GM12878 (cell line): ENCODE results near the gene PCIF1. TPM values are rescaled to one million over a fixed set of nuclear protein-coding genes. Genes with fewer than 3 reads are reported as not detected.
"Not testable (repeated sequence)": the region's sequence is repeated elsewhere in the genome, so short reads cannot be mapped to it uniquely, and the experiment has no call there.

Source experiments
- ATAC-seq: fragments of 200-7000 bp; cut with Tn5 transposase; 3 replicates; pipeline ENCODE4 v1.9.1; 2020; ENCODE audit warnings: mild to moderate bottlenecking, moderate library complexity
- BruUV-seq: library from RNA; stranded (reverse); fragments of 400-500 nt; replicated peaks from 2 replicates; lab custom pipeline; 2021; lab: Mats Ljungman, UMichigan
- CTCF ChIA-PET: fragments of 300-600 bp; sonication (Branson Sonifier 250); formaldehyde crosslinking; extraction: SDS; loops from one replicate; lab custom pipeline; 2021; ENCODE audit warnings: inconsistent platforms; lab: Yijun Ruan, JAX
- POLR2A ChIA-PET: fragments of 350-600 bp; formaldehyde crosslinking; extraction: SDS; loops from one replicate; lab custom pipeline; 2021; ENCODE audit warnings: inconsistent platforms; lab: Charles Lee
- RAD21 ChIA-PET: fragments of 300-600 bp; sonication (Branson Sonifier 250); formaldehyde crosslinking; loops from one replicate; lab custom pipeline; 2023; ENCODE audit warnings: antibody characterized with exemption; ENCODE audit not compliant: unreplicated experiment; lab: Charles Lee
- SMC1A ChIA-PET: fragments of 300-600 bp; sonication (Branson Sonifier 250); formaldehyde crosslinking; loops from one replicate; lab custom pipeline; 2023; ENCODE audit not compliant: unreplicated experiment, uncharacterized antibody; lab: Charles Lee
- DNase-seq: peaks from one replicate; pipeline ENCODE4 v3.0.0-alpha.2; 2011; ENCODE audit warnings: low read depth, low spot score
- FAIRE-seq: peaks from 3 replicates; lab custom pipeline; 2011; peaks lifted over from hg19 to GRCh38; lab: Jason Lieb, UNC
- H2AFZ ChIP-seq: 2 replicates; pipeline ENCODE4 v1.6.0; 2011; ENCODE audit warnings: low read depth, low read length, control low read depth; ENCODE audit not compliant: control insufficient read depth
- H3K27ac ChIP-seq: 2 replicates; pipeline ENCODE4 v1.5.1; 2011; ENCODE audit warnings: control low read depth; ENCODE audit not compliant: control insufficient read depth, insufficient read depth
- H3K27me3 ChIP-seq, 2 experiments: replicated peaks in 1 of 2; 2 replicates each; pipeline versions ENCODE4 v1.6.0 to v1.6.1; 2011; ENCODE audit warnings: low read length in 1 of 2; ENCODE audit not compliant: control insufficient read depth in 2 of 2, insufficient read depth in 2 of 2
- H3K36me3 ChIP-seq, 2 experiments: 2 replicates each; pipeline ENCODE4 v1.5.1; 2011; ENCODE audit warnings: low read length in 1 of 2; ENCODE audit not compliant: control insufficient read depth in 2 of 2, insufficient read depth in 2 of 2
- H3K4me1 ChIP-seq: 2 replicates; pipeline ENCODE4 v1.6.1; 2011; ENCODE audit warnings: mild to moderate bottlenecking, low read length, moderate library complexity, mixed read lengths; ENCODE audit not compliant: control insufficient read depth, insufficient read depth
- H3K4me2 ChIP-seq: 2 replicates; pipeline ENCODE4 v1.6.0; 2011; ENCODE audit warnings: control low read depth; ENCODE audit not compliant: control insufficient read depth, insufficient read depth
- H3K4me3 ChIP-seq: fragments of 200-600 bp; sonication (generic); 2 replicates; pipeline ENCODE4 v1.5.1; 2016
- H3K79me2 ChIP-seq: 2 replicates; pipeline ENCODE4 v1.6.0; 2011; ENCODE audit warnings: low read length; ENCODE audit not compliant: control insufficient read depth, insufficient read depth
- H3K9ac ChIP-seq: 2 replicates; pipeline ENCODE4 v1.8.0; 2011; ENCODE audit warnings: low read length, control low read depth, mixed read lengths; ENCODE audit not compliant: control insufficient read depth, insufficient read depth
- H3K9me3 ChIP-seq: replicated peaks from 3 replicates; pipeline ENCODE4 v1.5.1; 2011; ENCODE audit warnings: mild to moderate bottlenecking, low read length; ENCODE audit not compliant: control insufficient read depth, insufficient read depth
- H4K20me1 ChIP-seq: 2 replicates; pipeline ENCODE4 v1.6.0; 2011; ENCODE audit not compliant: control insufficient read depth, insufficient read depth
- BCL11A ChIP-seq: IDR thresholded peaks from 2 replicates; pipeline ENCODE4 v1.6.1; 2011; ENCODE audit warnings: low read depth, low read length
- CHD1 ChIP-seq: IDR thresholded peaks from 2 replicates; pipeline ENCODE4 v1.6.1; 2012; ENCODE audit warnings: low read depth, low read length, improper control_type of control experiment
- CTCF ChIP-seq, 3 experiments: IDR thresholded peaks in 2 of 3; conservative IDR thresholded peaks in 1 of 3; 2 replicates each; pipeline ENCODE4 v1.5.1; 2011; ENCODE audit warnings: low read depth in 3 of 3, low read length in 3 of 3, mild to moderate bottlenecking in 3 of 3, control low read depth in 2 of 3, moderate library complexity in 2 of 3, inconsistent platforms in 1 of 3, mixed read lengths in 1 of 3; ENCODE audit not compliant: control insufficient read depth in 2 of 3, insufficient read depth in 1 of 3; ENCODE audit errors: extremely low read depth in 1 of 3
- RAD21 ChIP-seq: IDR thresholded peaks from 2 replicates; pipeline ENCODE4 v1.6.1; 2011; ENCODE audit warnings: mild to moderate bottlenecking, low read depth, low read length, moderate library complexity; ENCODE audit not compliant: insufficient read depth
- RB1 ChIP-seq: fragments of 450-650 bp; formaldehyde crosslinking; IDR thresholded peaks from 2 replicates; pipeline ENCODE4 v1.6.1; 2017; ENCODE audit warnings: mild to moderate bottlenecking, borderline replicate concordance
- SMAD5 ChIP-seq: IDR thresholded peaks from 2 replicates; pipeline ENCODE4 v1.6.1; 2016; ENCODE audit warnings: antibody characterized with exemption, low read depth
- SMC3 ChIP-seq: IDR thresholded peaks from 2 replicates; pipeline ENCODE4 v1.6.1; 2011; ENCODE audit warnings: low read length, improper control_type of control experiment, borderline replicate concordance
- WGBS: methylation state at CpG from one replicate; pipeline ENCODE4 v1.1.6; 2016; ENCODE audit warnings: low lambda C conversion rate; ENCODE audit not compliant: insufficient replicate concordance, insufficient coverage; ENCODE audit errors: missing lambda C conversion rate; 5-methylcytosine and 5-hydroxymethylcytosine counted together
- in situ Hi-C: fragments of 300-500 bp; cut with MboI; formaldehyde crosslinking; loops from 9 replicates; pipeline ENCODE4 v1.14.3; 2018; ENCODE audit warnings: mixed read lengths
- intact Hi-C: fragments of 100-400 bp; cut with micrococcal nuclease; formaldehyde crosslinking; loops from one replicate; pipeline ENCODE4 v1.14.2; 2022; ENCODE audit not compliant: unreplicated experiment
- polyA plus RNA-seq, 11 experiments: library from polyadenylated mRNA; depleted of rRNA in 4 of 11; unstranded in 6 of 11; stranded (reverse) in 5 of 11; fragments of >200 nt; fragmentation: Nextera tagmentation in 4 of 11; fragmentation: Illumina TruSeq in 1 of 11; extraction: Ambion mirVana in 4 of 11; extraction: Trizol in 1 of 11; gene quantifications; 1 replicate in 1 of 11; 2 replicates in 10 of 11; pipeline versions ENCODE4 v1.2.1 to v1.2.3, GENCODE V29; 2011 to 2016; ENCODE audit warnings: inconsistent platforms in 2 of 11, missing spikeins in 2 of 11, low read depth in 1 of 11
- total RNA-seq, 4 experiments: library from RNA; depleted of rRNA in 3 of 4; stranded (reverse); fragments of >200 nt in 3 of 4; fragmentation: Illumina TruSeq in 1 of 4; extraction: Trizol in 1 of 4; gene quantifications; 2 replicates each; pipeline versions ENCODE4 v1.2.1 to v1.2.3, GENCODE V29; 2013 to 2021

Gene PCIF1
- total and polyA plus RNA-seq, 10 of the 15 experiments (the other 5 are each of a cell fraction or from before 2014, with no cell fraction given): 8.4 to 32.9 (median 17.6) TPM

GRCh38 chr20:45987108-45987780 is 52.8 kb downstream of the PCIF1 start:
- Histone ChIP-seq H3K27me3 (no peaks in the 10 kb centered on the region; a peak in 1 of 4 replicates), H3K4me3 (no peak overlapping the region), H3K4me1 (peaks cover 6% of the 10 kb centered on the region), H3K79me2 (no peaks in the 10 kb centered on the region), H3K4me2 (no peak overlapping the region), H3K27ac (no peak overlapping the region), H2AFZ (no peak overlapping the region), H3K36me3 (no peaks in the 10 kb centered on the region), H3K9me3 (no peaks in the 10 kb centered on the region), H3K9ac (no peak overlapping the region), H4K20me1 (no peaks in the 10 kb centered on the region)
- CTCF ChIA-PET: interaction anchor here (0.6 to 6.7 kb wide), 33 partner anchors 8 to 525 kb away, joined by 3 to 190 read pairs (median 4); partner anchors contain the start of genes MMP9, ZNF335 and ZSWIM1
- TF ChIP-seq RAD21 (peak; percentile 83), BCL11A (no peak), CTCF (IDR thresholded peaks at IDR 0.05 in 2 of 3, conservative IDR thresholded peaks at IDR 0.05 in 1 of 3; ENCODE audit: control insufficient read depth in 2 of 3, extremely low read depth in 1 of 3, insufficient read depth in 1 of 3, low read depth in 3 of 3, low read length in 3 of 3) (peak; percentile 92 to 96 (median 93)), SMAD5 (no peak), RB1 (no peak), SMC3 (peak; percentile 77), CHD1 (no peak)
- DNase-seq (no peak), FAIRE-seq (peak; percentile 74), ATAC-seq (peak; percentile 100)
- WGBS: 7% methylated on average over 16 of the region's 16 CpGs
- BruUV-seq: no TSS peak
- SMC1A ChIA-PET: interaction anchor here (0.9 to 3.5 kb wide), 12 partner anchors 13 to 425 kb away, joined by 3 to 14 read pairs (median 7); partner anchors contain the start of genes MMP9 and ZNF335
- in situ Hi-C loops: no loop called here
- POLR2A ChIA-PET: no interaction called here
- intact Hi-C loops: loop anchor here (1.0 kb wide), 1 partner anchor 27 kb away; no protein-coding TSS in a partner anchor
- RAD21 ChIA-PET: interaction anchor here (0.7 to 5.8 kb wide), 10 partner anchors 8 to 188 kb away, joined by 3 to 66 read pairs (median 4); partner anchors contain the start of genes MMP9 and PCIF1

GRCh38 chr20:45988830-45989229 is 54.3 kb downstream of the PCIF1 start:
- ChIA-PET SMC1A (interaction anchor here (0.6 to 3.5 kb wide), 3 partner anchors 15 to 32 kb away, joined by 3 to 14 read pairs (median 14); partner anchors contain the start of gene ZNF335), RAD21 (interaction anchor here (0.5 to 5.8 kb wide), 3 partner anchors 16 to 355 kb away, joined by 3 to 66 read pairs (median 4); no protein-coding TSS in a partner anchor), CTCF (interaction anchor here (0.6 to 6.7 kb wide), 7 partner anchors 10 to 412 kb away, joined by 3 to 190 read pairs (median 4); partner anchors contain the start of genes MMP9 and ZNF335)
- BruUV-seq, POLR2A ChIA-PET, H3K9me3 ChIP-seq, H4K20me1 ChIP-seq, H3K36me3 ChIP-seq, H3K27me3 ChIP-seq, H3K27ac ChIP-seq, H3K4me3 ChIP-seq, H3K79me2 ChIP-seq, in situ Hi-C loops, ATAC-seq, FAIRE-seq, H3K9ac ChIP-seq, H2AFZ ChIP-seq, H3K4me2 ChIP-seq, DNase-seq, intact Hi-C loops: not testable (repeated sequence)
- 59% methylated on average over 6 of the region's 6 CpGs for WGBS
- peaks cover 15% of the 10 kb centered on the region for H3K4me1 ChIP-seq
